NOMO-1 treated with DMSO at 0.1 percent for 48 hours (cell line): ENCODE results near the gene OTUD5.

Source experiments
- DNase-seq: peaks from one replicate; lab custom pipeline; 2025; ENCODE audit not compliant: unreplicated experiment; lab: John Stamatoyannopoulos, UW

Gene OTUD5

DNA sequence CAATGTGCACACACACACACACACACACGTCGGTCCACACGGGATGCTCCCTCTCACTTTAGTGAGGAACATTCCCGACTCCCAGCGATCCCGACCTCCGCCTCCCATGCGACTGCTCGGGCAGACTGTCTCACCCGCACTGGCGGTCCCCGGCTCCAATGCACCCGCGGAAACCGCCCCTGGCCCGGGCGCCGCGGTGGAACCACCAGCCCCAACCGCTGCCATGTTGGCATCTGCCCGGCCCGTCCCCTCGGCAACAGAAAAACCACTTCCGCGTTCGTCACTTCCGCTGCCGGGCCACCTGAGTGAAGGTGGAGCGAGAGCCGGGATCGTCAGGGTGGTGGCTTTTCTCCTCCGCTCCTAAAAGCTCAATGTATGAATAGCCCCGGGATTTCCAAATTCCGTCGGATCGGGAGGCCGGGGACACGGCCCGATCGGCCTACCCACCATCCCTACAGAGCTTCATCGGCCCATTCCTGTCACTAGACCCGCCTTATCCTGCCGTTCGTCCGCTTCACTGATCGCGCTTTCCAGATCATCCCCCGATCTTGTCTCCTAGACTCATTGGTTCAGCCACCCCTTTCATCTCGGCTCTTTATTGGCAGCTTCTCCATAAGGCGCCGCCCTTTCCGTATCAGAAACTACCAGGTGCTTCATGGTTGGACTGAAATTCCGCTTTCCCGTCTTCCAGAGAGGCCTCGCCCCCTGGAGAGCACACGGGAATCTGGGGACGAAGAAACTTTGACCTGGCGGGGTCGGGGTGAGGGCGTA is 45.8 kb downstream of the OTUD5 start, which contains the start of gene SLC35A2:
Gene SLC35A2, minus strand, starts transcription at position 235 of the 771 bp plus-strand sequence. Its CDS starts 10 bp downstream, at position 225.
- peak; percentile 51 for DNase-seq

DNA sequence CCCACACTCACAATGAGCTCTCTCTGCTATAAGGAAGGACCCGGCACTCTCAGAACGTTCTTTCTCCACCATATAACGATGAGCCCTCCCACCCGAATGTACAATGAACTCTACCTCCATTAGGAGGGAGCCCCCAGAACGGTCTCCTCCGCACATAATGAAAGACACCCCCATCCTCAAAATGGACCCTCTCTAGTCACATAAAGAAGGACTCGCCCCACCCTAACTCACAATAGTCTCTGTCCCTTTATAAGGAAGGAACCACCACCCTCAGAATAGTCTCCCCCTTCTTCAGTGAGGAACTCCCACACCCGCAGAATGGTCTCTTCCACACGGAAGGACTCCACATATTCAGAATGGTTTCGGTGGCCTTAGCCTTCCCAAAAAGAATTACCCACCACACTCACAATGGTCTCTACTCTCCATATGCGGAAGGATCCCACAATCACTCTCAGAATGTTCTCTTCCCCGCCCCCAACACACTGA is 46.4 kb downstream of the OTUD5 start:
- DNase-seq = peak; percentile 20

DNA sequence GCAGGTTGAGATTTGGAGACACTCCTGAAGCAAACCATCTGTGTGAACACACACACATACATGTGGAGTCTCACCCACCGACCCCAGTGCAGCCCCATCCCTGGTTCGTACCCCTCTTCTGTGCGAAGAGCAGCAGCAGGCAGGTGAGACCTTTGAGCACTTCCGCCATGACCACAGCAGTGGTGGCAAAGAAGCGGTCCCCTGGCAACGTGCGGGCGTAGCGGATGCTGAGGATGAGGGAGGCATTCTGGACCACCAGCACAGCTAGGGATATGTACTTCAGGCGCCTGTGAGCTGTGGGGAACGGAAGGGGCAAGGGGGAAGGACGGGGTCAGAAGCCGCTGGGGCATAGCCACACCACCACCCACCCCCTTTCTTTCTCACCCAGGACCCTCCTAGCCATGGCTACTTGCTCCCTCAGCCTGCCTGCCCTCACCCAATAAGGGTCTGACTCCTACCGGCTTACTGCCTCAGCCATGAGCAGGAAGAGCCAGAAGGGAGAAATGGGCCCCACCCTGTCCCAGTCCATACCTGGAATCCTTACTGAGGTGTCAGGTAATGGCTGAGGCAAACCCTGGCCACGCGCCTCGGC is 47.6 kb downstream of the OTUD5 start:
- no peak for DNase-seq

DNA sequence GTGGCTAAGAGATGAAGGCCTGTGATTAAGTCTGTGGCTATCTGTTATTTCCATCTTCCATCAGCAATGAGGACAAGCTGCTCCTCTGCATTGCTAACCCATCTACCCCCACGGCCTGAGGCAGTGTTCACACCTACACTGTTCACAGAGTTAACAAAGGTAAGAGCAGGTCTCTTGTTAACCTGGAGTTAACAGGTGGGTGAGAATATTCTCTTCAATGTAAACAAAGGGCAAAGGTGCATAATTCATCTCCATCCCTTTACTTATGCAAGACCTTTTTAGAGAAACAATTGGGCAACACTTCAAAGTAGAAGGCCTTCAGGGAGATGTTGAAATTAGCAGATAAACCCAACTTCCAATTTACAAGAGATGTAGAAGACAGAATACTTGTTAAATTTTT is 48.8 kb downstream of the OTUD5 start:
- DNase-seq = no peak

DNA sequence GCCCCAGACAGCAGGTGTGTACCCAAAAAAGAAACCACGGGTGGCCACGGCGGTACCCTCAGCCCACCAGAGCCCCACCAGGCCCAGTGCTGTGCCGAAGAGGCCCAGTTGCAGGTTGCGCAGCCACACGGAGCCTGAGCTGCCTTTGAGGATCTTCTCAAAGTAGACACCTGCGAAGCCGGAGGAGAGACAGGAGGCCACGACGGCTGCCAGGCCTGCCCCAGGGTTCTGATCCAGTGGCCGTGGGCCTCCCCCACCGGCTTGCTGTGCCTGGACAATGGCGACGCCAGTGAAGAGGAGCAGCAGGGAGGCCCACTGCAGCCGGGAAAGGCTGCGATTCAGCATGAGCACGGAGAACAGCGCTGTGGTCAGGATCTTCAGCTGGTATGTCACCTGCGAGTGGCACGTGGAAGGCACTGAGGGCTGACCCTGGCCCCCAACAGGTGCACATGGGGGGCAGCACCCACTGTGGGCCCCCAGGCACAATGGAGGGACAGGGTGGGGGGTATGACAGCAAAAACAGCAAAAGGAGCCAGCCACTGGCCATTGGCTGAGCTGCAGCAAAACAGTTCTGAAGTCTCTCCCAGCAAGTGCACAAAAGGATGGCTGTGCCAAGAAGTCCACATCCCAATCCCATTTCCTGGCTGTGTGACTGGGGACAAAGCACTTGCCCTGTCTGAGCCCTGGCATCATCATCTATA is 52.2 kb downstream of the OTUD5 start:
- no peak for DNase-seq

DNA sequence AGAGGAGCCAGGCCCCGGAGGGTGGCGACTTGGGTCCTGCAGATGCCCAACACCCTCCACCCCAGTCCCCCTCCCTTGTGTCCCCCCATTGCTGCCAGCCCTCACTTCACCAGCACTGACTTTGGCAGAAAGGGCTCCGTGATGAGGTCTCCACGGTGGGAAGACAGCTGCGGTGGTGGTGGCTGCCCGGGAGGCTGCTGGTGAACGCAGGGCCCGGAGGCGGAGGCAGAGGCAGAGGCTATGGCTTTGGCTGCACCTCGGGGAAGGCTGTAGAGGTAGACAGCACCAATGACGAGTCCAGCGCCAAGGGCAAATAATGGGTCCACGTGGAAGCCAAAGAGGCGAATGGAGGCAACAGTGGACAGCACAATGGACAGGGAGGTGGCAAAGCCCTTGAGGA is 52.8 kb downstream of the OTUD5 start:
- no peak for DNase-seq

DNA sequence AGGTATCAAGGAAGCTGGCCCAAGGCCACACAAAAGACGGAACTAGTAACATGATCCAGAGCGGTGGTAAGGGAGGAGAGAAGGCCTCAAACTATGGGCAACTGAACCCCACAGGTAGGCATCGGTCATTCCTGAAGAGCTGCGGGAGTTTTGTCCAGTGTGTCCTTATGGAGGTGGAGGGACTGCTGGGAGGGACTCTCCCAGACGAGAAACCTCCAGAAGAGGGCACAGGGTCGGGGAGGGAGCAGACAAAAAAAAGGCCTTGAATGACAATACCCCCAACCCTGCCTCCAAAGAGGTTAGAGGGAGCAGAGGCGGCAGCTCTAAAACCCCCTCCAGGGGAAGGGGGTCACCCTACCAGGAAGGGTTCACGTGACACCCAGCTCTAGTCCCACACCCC is 53.2 kb downstream of the OTUD5 start:
- DNase-seq = no peak

DNA sequence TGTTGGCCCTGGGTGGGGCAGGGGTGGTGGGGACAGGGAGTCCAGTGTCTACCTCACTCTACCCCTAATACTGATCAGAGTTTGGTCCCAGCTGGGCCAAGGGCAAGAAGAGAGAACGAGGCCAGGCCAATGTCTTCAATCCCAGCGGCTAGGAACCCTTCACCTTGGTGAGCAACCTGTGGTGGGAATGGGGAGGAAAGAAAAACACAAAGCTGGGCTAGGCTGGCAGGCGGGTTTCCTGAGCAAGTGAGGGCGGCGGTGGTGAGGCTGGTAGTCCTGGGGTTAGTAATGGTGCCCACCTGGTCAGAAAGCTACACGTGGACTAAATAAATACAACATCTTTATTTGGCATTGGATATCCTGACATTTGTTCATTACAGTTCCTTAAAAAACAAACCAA is 54.1 kb downstream of the OTUD5 start:
- DNase-seq = no peak

DNA sequence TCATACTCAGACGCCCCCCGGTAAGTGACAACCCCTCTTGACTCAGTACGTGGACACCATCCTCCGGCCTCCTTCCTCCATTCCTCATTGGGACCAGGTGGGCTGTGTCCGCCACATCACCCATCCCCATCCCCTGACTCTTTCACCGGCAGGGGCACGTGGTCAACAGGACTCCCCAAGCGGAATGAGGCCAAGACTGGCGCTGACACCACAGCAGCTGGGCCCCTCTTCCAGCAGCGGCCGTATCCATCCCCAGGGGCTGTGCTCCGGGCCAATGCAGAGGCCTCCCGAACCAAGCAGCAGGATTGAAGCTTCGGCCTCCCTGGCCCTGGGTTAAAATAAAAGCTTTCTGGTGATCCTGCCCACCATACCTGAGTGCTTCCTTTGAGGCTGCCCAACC is 54.6 kb downstream of the OTUD5 start:
- DNase-seq = no peak

DNA sequence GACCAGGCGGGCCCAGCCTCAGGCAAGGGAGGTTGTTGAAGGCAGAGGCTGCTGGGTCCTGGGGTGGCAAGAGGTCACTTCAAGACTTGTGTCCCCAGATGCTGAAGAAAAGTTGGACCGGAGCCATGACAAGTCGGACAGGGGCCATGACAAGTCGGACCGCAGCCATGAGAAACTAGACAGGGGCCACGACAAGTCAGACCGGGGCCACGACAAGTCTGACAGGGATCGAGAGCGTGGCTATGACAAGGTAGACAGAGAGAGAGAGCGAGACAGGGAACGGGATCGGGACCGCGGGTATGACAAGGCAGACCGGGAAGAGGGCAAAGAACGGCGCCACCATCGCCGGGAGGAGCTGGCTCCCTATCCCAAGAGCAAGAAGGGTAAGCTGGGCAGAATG is 55.3 kb downstream of the OTUD5 start:
- no peak for DNase-seq

DNA sequence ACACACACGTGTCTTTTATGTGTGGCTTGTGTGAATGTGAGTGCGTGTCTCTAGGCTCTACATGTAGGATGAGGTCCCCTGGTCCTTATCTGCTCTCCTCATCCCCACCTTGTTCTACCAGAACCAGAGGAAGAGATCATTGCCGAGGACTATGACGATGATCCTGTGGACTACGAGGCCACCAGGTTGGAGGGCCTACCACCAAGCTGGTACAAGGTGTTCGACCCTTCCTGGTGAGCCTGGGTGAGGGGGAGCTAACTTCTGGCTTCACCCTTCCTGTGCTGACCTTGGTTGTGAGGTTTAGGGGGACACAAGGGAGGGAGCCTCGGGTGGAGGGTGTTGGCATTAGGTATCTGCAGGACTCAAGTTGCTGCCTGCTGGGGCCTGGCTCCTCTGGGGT is 56.3 kb downstream of the OTUD5 start:
- no peak for DNase-seq

DNA sequence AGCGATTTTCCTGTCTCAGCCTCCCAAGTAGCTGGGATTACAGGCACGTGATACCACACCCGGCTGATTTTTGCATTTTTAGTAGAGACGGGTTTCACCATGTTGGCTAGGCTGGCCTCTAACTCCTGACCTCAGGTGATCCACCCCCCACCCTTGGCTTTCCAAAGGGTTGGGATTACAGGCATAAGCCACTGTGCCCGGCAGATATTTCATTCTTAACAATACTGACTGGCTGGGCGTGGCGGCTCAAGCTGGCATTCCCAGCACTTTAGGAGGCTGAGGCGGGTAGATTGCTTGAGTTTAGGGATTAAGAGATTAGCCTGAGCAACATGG is 58.4 kb downstream of the OTUD5 start:
- no peak for DNase-seq

DNA sequence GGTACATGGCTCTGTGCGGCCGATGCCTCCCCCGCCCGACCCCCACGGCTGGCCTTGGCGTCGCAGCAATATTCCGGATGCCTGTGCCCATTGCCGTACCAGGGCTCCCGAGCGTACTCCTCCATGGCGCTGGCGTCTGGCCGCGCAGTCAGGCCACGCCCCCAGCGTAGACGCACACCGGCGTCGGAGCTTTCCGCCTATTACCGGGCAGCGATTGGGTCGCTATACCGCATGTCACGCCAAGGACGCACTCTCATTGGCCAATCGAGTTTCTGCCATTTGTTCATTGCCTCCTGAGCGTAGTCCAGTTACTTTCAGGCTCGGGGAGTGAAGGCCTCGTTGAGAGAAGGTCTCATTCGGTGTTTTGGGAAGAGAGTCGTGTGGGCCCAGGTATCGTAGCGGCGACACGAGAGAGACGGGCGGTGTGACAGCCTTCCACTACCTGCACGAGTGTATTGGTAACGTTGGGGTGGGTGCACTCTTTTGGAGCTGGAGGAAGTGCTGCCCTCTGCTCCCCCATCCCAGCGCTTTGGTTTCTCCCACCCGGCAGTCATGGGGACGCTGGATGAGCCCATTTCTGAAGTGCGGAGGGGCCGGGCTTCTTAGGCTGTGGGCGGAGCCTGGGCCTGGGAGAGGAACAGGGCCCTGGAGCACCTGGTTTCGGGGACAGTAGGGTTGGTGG is 59.6 kb downstream of the OTUD5 start, which contains the start of the genes PQBP1 and TIMM17B:
Gene PQBP1, plus strand, starts transcription at position 306 of the 682 bp plus-strand sequence. CDS start 580 bp downstream, outside the sequence.
Gene TIMM17B, minus strand, starts transcription at position 144 of the 682 bp plus-strand sequence. Its CDS starts 19 bp downstream, at position 125.
- peak; percentile 80 for DNase-seq

DNA sequence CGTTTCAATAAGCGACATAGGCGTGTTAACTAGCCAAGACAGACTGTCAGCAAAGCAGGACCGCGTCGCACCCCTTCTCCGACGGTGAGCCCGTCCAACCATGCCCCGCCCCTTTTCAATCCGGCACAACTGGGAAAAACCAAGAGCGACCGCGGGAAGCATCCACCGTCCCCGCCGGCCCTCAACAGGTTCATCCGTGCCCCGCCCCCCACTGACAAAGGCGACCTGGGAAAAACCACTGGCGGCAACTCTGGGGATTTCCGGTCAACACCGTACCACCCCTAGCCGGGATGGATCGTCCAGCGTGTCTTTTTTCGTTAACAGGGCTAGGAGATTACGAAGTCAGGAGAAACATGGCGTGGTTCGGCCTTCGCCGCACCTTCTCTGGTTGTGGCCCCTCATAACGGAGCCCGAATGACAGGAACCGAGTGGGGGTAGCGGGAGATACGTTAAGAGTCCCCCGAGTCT is 60.2 kb downstream of the OTUD5 start:
- DNase-seq = peak; percentile 54

DNA sequence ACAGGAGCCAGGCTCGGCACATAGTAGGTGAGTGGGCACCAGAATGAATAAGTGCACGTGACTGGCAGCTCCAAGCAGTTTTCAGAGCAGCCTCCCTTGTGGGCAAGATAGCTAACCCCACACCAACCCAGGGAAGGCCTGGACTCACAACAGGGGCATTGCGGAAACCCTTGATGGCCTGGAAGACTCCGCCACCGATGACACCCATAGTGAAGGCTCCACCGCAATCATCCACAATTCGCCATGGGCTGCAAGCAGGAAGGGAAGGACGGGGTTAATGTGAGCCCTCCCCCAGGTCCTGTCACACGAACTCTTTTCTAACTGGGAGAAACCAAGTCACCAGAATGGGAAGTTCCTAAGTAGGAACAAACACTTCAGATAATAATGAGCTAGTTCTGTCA is 60.8 kb downstream of the OTUD5 start:
- DNase-seq = no peak

DNA sequence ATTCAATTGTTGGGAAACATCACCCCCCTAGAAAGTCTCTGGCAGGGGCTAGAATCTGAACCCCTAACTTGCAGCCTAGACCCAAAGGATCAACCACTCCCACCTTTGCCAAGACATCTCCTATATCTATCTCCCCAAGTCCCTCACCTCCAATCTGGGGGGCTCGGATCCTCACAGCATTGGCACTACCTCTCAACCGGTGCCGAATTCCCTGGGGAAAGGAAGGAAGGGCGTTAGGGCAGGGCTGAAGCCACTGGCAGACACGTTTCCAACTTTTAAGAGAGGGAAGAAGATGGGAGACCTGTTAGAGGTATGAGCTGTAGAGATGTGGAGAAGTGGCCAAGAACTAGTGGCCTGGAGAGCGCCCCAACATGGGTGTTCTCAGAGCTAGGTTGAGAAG is 62.5 kb downstream of the OTUD5 start:
- no peak for DNase-seq

DNA sequence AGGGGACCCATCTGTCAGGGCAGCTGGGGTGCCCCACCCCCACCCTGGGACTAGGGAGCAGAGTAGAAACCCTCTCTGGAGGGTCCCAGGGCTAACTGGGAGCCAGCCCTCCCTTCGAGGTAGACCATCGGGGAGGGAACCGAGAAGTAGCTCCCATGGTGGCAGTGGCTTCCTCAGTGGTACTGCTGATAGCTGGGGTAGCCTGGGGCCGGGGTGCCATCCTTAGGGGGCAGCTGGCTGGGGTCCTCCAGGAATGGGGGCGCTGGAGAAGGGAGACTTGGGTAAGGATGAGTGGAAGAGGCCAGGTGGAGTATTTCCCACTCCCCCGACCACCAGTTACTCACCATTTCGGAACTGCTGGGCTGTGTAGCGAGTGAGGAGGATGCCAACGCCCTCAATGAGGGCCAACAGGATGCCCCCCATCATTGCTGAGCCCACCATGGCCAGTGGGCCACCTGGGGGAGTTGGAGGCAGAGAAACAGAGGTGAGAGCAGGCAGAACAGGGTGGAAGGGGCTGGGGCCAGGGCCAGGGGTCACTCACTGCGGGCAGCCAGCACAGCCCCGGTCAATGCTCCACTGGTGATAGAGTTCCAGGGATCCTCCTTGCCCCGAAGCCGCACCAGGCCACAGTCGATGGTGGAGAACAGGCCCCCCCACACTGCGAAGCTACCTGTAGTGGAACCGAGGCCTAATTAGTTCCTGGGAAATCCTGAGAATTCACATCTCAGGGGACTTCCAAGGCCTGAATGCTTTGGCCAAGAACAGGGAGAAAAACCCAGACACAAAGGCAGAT is 63.7 kb downstream of the OTUD5 start:
- no peak for DNase-seq

DNA sequence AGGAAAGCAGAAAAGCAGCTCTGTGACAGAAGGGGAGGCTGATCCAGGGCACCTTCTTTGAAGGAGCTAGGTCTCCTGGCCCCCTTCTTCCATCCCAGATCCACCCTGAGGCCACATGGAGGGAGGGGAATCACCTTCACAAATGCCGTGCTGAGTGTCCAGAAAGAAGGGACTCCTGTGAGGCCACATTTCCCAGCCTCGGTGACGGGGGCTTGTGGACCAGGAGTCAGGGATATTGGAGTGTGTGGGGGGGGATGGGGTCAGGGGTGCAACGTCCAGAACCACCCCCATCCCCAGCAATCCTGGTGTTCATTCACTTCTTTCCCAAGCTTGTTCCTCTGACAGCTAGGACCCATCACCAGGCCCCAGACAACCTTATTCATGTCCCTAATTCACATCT is 64.5 kb downstream of the OTUD5 start:
- no peak for DNase-seq

DNA sequence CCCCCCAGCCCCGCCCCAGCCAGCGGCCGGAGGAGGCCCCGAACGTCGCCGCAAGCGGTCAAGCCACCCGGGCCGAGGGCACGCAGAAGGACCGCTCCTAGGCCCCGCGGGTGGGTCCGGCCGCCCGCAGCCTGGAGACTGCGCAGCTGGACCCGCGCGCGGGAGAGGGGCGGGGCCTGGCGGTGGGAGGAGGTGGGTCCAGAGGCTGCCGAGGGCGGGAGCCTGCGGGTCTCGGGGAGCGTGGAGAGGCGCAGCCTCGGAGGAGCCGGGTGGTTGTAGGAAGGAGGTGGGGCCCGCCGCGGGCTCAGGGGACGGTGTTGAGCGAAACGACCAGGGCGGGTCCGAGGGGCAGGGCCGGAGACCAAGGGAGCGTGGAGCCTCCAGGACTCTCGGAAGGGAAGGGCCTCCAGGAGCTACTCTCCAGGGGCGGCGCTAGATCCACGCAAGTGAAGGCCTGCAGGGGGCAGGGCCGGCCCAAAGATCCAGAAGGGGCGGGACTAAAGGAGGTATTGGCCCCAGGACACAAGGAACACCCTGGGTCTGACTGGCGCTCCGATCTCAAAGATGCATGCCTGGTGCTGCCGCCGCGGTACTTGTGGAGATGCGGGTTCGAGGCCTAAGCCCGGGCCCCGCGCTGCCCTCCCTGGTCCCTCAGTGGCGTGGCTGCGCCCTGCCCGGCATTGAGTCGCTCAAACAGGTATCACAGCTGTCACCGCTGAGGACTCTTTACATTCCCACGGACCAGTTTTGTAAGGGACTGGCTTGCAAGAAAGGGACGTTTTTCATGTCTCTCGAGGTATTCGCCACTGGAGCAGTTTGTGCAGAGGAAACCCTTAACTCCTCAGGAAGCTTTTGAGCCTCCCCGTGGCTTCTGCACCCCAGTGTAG is 65.8 kb downstream of the OTUD5 start:
- peak; percentile 78 for DNase-seq
